OCI-LY7 (cell line): ENCODE results near the gene INSR. TPM values are rescaled to one million over a fixed set of nuclear protein-coding genes. Genes with fewer than 3 reads are reported as not detected.

Experiments
- BruUV-seq: library from RNA; stranded (reverse); fragments of 400-500 nt; replicated peaks from 2 replicates; lab custom pipeline; 2021; lab: Mats Ljungman, UMichigan
- CTCF ChIA-PET: fragments of 300-600 bp; sonication (Branson Sonifier 250); formaldehyde crosslinking; loops from one replicate; lab custom pipeline; 2022; ENCODE audit warnings: antibody characterized with exemption; ENCODE audit not compliant: unreplicated experiment; lab: Charles Lee
- POLR2A ChIA-PET: fragments of 300-600 bp; sonication (Branson Sonifier 250); formaldehyde crosslinking; loops from one replicate; lab custom pipeline; 2022; ENCODE audit warnings: antibody characterized with exemption; lab: Charles Lee
- DNase-seq: peaks from one replicate; pipeline ENCODE4 v3.0.0-alpha.2; 2015; ENCODE audit warnings: low spot score
- H2AFZ ChIP-seq: fragments of 200-600 bp; sonication (generic), shearing (Covaris generic); 2 replicates; pipeline ENCODE4 v1.6.1; 2014; ENCODE audit warnings: mild to moderate bottlenecking, antibody characterized with exemption, low read length, moderate library complexity
- H3K27ac ChIP-seq: fragments of 200-600 bp; sonication (generic); 2 replicates; pipeline ENCODE4 v1.5.1; 2014; ENCODE audit warnings: mixed run types, low read depth, mild to moderate bottlenecking, moderate library complexity, low read length, inconsistent platforms; ENCODE audit not compliant: poor library complexity, severe bottlenecking
- H3K36me3 ChIP-seq: fragments of 200-600 bp; sonication (generic); 2 replicates; pipeline ENCODE4 v1.6.1; 2014; ENCODE audit warnings: mild to moderate bottlenecking, antibody characterized with exemption, low read length, moderate library complexity, mixed read lengths; ENCODE audit not compliant: insufficient read depth
- H3K4me1 ChIP-seq: fragments of 200-600 bp; sonication (generic); 2 replicates; pipeline ENCODE4 v1.5.1; 2014; ENCODE audit warnings: mild to moderate bottlenecking, low read length; ENCODE audit not compliant: insufficient read depth, poor library complexity, severe bottlenecking
- H3K4me2 ChIP-seq: fragments of 200-600 bp; sonication (generic); 2 replicates; pipeline ENCODE4 v1.6.1; 2014; ENCODE audit warnings: mild to moderate bottlenecking, low read length
- H3K4me3 ChIP-seq: fragments of 200-600 bp; sonication (generic); 2 replicates; pipeline ENCODE4 v1.5.1; 2014; ENCODE audit warnings: mild to moderate bottlenecking, low read depth, low read length; ENCODE audit not compliant: poor library complexity, severe bottlenecking
- H3K79me2 ChIP-seq: fragments of 200-600 bp; sonication (generic); 2 replicates; pipeline ENCODE4 v1.6.1; 2016; ENCODE audit warnings: low read depth, mild to moderate bottlenecking, low read length, moderate library complexity, mixed read lengths; ENCODE audit not compliant: insufficient read depth
- H3K9me2 ChIP-seq: fragments of 200-600 bp; sonication (generic); 2 replicates; pipeline ENCODE4 v1.6.1; 2016; ENCODE audit warnings: mild to moderate bottlenecking, low read length, mixed read lengths; ENCODE audit not compliant: insufficient read depth
- H3K9me3 ChIP-seq: fragments of 200-600 bp; sonication (generic); 2 replicates; pipeline ENCODE4 v1.6.1; 2014; ENCODE audit warnings: mild to moderate bottlenecking, mixed run types, low read length, mixed read lengths
- H4K20me1 ChIP-seq: fragments of 200-600 bp; sonication (generic); 2 replicates; pipeline ENCODE4 v1.6.1; 2014; ENCODE audit warnings: mild to moderate bottlenecking, antibody characterized with exemption, low read length, moderate library complexity, mixed read lengths; ENCODE audit not compliant: insufficient read depth
- EZH2phosphoT487 ChIP-seq: fragments of 200-600 bp; sonication (generic); IDR thresholded peaks from 2 replicates; pipeline ENCODE4 v1.6.1; 2018; ENCODE audit warnings: low read depth, borderline replicate concordance, mild to moderate bottlenecking, mixed run types, antibody characterized with exemption, low read length, moderate library complexity, mixed read lengths
- intact Hi-C: fragments of 100-400 bp; cut with micrococcal nuclease; formaldehyde crosslinking; loops from one replicate; pipeline ENCODE4 v1.10.0; 2022; ENCODE audit not compliant: unreplicated experiment
- total RNA-seq, 2 experiments: library from RNA; depleted of rRNA in 1 of 2; stranded (reverse); fragments of >200 nt in 1 of 2; shearing (Covaris generic) in 1 of 2; gene quantifications; 2 replicates each; pipeline ENCODE4 v1.2.3, GENCODE V29; 2014 to 2022
- TF ChIP-seq, protein P1 (sequence below): fragments of 200-600 bp; sonication (generic); conservative IDR thresholded peaks from 2 replicates; pipeline ENCODE4 v1.5.1; 2014; ENCODE audit warnings: mild to moderate bottlenecking, antibody characterized with exemption, low read length, moderate library complexity, mixed read lengths

INSR gene
- total RNA-seq, 2 experiments from 2014 or later, result 57.7 to 74.0 TPM

DNA sequence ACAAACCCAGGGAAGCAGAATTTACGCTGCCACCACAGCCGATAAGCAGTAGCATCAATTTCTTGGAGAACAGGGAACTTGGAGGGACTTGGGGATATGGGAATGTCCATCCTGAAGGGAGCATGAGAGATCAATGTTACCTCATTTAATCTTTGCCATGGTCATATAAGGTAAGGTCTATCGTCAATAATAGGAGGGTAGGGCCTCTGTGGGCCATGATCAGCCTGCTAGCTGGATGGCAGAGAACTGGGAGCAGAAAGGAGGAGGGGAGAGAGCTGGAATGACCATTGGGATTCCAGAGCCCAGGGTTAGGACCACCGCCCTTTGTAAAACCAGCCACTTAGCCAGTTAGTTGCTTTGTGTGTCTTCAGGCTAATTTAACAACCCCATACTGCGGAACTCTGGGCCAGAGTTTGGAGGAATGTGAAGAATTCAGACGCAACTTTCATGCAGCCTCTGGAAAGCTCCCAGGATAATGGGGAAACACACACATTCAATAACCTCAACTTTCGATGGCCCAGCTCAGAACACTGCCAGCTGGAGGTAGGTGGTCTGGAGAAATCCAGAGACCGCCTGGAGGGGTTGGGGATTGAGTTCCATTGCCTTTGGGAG lies 184.4 kb downstream of the INSR start:
- H3K9me2 ChIP-seq, result no peaks in the 10 kb centered on the region
- DNase-seq, result no peak
- H3K79me2 ChIP-seq, result no peaks in the 10 kb centered on the region
- intact Hi-C loops, result no loop called here
- no peak overlapping the region for H3K4me2 ChIP-seq
- BruUV-seq, result no TSS peak
- peaks cover 4% of the 10 kb centered on the region for H3K4me1 ChIP-seq
- ChIA-PET CTCF (no interaction called here), POLR2A (no interaction called here)
- H3K9me3 ChIP-seq, result no peaks in the 10 kb centered on the region
- H4K20me1 ChIP-seq, result no peaks in the 10 kb centered on the region
- no peak overlapping the region for H3K27ac ChIP-seq
- no peak overlapping the region for H2AFZ ChIP-seq
- H3K36me3 ChIP-seq, result no peaks in the 10 kb centered on the region
- TF ChIP-seq, protein P1, sequence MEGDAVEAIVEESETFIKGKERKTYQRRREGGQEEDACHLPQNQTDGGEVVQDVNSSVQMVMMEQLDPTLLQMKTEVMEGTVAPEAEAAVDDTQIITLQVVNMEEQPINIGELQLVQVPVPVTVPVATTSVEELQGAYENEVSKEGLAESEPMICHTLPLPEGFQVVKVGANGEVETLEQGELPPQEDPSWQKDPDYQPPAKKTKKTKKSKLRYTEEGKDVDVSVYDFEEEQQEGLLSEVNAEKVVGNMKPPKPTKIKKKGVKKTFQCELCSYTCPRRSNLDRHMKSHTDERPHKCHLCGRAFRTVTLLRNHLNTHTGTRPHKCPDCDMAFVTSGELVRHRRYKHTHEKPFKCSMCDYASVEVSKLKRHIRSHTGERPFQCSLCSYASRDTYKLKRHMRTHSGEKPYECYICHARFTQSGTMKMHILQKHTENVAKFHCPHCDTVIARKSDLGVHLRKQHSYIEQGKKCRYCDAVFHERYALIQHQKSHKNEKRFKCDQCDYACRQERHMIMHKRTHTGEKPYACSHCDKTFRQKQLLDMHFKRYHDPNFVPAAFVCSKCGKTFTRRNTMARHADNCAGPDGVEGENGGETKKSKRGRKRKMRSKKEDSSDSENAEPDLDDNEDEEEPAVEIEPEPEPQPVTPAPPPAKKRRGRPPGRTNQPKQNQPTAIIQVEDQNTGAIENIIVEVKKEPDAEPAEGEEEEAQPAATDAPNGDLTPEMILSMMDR, result no peak
- TF ChIP-seq EZH2phosphoT487, result no peak
- no peak overlapping the region for H3K4me3 ChIP-seq

DNA sequence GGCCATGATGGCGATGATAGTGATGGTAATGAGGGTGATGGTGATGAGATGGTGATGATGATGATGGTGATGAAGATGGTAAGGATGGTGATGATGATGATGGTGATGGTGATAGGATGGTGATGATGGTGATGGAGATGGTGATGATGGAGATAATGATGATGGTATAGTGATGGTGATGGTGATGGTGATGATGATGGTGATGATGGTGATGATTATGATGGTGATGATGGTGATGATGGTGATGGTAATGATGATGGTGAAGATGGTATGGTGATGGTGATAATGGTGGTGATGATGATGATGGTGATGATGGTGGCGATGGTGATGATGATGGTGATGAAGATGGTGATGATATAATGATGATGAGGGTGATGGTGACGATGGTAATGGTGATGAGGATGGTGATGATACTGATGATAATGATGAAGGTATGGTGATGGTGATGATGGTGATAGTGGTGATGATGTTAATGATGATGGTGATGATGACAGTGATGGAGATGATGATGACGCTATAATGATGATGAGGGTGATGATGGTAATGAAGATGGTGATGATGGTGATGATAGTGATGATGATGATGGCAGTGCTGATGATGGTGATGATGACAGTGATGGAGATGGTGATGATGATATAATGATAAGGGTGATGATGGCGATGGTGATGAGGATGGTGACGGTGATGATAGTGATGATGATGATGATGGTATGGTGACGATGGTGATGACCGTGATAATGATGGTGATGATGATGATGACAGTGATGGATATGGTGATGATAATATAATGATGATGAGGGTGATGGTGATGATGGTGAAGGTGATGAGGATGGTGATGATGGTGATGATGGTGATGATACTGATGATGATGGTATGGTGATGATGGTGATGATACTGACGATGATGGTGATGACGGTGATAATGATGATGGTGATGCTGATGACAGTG lies 187.2 kb downstream of the INSR start:
- TF ChIP-seq, protein P1, result no peak
- H3K9me2 ChIP-seq, result no peaks in the 10 kb centered on the region
- no peak overlapping the region for H2AFZ ChIP-seq
- ChIA-PET CTCF (no interaction called here), POLR2A (no interaction called here)
- BruUV-seq, result no TSS peak
- no peaks in the 10 kb centered on the region for H3K79me2 ChIP-seq
- peaks cover 13% of the 10 kb centered on the region for H3K4me1 ChIP-seq
- intact Hi-C loops, result no loop called here
- no peak overlapping the region for H3K27ac ChIP-seq
- DNase-seq, result no peak
- H3K9me3 ChIP-seq, result no peaks in the 10 kb centered on the region
- H3K4me2 ChIP-seq, result no peak overlapping the region
- no peaks in the 10 kb centered on the region for H4K20me1 ChIP-seq
- no peaks in the 10 kb centered on the region for H3K36me3 ChIP-seq
- no peak overlapping the region for H3K4me3 ChIP-seq
